Measurements from ENCODE around the gene MICAL1. TPM values are rescaled to one million over a fixed set of nuclear protein-coding genes. Genes with fewer than 3 reads are reported as not detected.

MICAL1 gene
- total and polyA plus RNA-seq, 2 of the 8 experiments (the other 6 are each of a cell fraction or from before 2014, with no cell fraction given): 42.5 to 55.4 TPM

DNA sequence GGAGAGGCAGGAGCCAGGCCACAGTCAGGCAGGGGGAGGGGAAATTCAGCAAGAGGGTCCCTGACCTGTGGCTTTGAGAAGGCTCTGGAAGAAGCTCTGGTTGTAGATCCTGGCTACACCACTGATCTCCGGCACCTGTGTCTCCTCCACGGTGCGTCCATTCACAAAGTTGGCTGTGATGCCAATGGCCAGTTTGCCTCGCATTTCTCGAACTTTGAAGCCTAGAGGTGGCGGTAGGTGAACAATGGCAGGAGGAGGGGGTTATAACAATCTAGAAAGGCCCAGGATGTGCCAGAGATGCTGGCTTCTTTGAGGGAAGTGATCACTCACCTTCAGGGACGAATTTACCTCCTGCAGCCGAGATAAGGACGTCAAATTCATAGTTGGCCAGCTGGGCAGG lies 3.4 kb downstream of the MICAL1 start:
- Histone ChIP-seq H3K9ac (replicated peaks in 1 of 4; ENCODE audit: extremely low read depth in 1 of 4, low read depth in 3 of 4, low read length in 3 of 4) (no peak overlapping the region), H3K18ac (ENCODE audit: extremely low read depth, low read length) (no peak overlapping the region), H3K4me2 (ENCODE audit: insufficient read depth in 1 of 2, low read depth in 2 of 2, low read length in 2 of 2) (no peak overlapping the region), H2BK20ac (ENCODE audit: low read length) (no peak overlapping the region), H3K9me3 (ENCODE audit: insufficient read depth in 2 of 2, low read depth in 1 of 2, low read length in 1 of 2) (no peaks in the 10 kb centered on the region), H3K4me1 (replicated peaks in 1 of 4; ENCODE audit: control insufficient read depth in 3 of 4, insufficient read depth in 4 of 4, low read length in 3 of 4) (peaks cover 0 to 14% (median 8%) of the 10 kb centered on the region in 4 experiments; a peak in 6 of 7 replicates), H4K8ac (ENCODE audit: extremely low read depth, insufficient read depth, low read length) (no peak overlapping the region), H4K20me1 (replicated peaks in 1 of 2; ENCODE audit: control insufficient read depth in 1 of 2, insufficient read depth in 2 of 2, low read length in 2 of 2) (peaks cover 0 to 8% of the 10 kb centered on the region in 2 experiments), H3K79me2 (ENCODE audit: control insufficient read depth in 1 of 2, insufficient read depth in 2 of 2, low read length in 2 of 2) (no peaks in the 10 kb centered on the region; a peak in 1 of 4 replicates), H3K27ac (ENCODE audit: low read depth, low read length) (no peak overlapping the region), H3K23ac (ENCODE audit: insufficient read length) (no peak overlapping the region), H2BK5ac (ENCODE audit: low read depth, low read length) (no peak overlapping the region), H4K5ac (ENCODE audit: insufficient read length, low read depth, low read length) (no peak overlapping the region), H3K14ac (ENCODE audit: insufficient read length) (no peak overlapping the region), H3K4me3 (ENCODE audit: extremely low read depth in 1 of 4, insufficient read depth in 2 of 4, low read depth in 3 of 4, low read length in 4 of 4) (no peak overlapping the region), H3K23me2 (ENCODE audit: low read depth, low read length) (peaks cover 8% of the 10 kb centered on the region), H3K56ac (replicated peaks; ENCODE audit: insufficient read length, low read depth, low read length) (no peak overlapping the region), H2AK5ac (ENCODE audit: low read depth, low read length) (no peak overlapping the region), H2BK12ac (ENCODE audit: low read depth, low read length) (no peak overlapping the region), H3K4ac (replicated peaks; ENCODE audit: insufficient read length, low read depth, low read length) (no peak overlapping the region), H3K36me3 (ENCODE audit: control insufficient read depth in 2 of 4, insufficient read depth in 4 of 4, low read length in 3 of 4) (peaks cover 0 to 24% (median 8%) of the 10 kb centered on the region in 4 experiments; a peak in 5 of 8 replicates), H3K79me1 (ENCODE audit: low read depth, low read length) (no peaks in the 10 kb centered on the region; the same call in 1 of the 2 replicates), H4K91ac (replicated peaks; ENCODE audit: insufficient read length, low read length) (no peak overlapping the region), H2BK15ac (ENCODE audit: low read length) (no peak overlapping the region), H3K27me3 (replicated peaks in 1 of 4; ENCODE audit: control insufficient read depth in 3 of 4, extremely low read depth in 1 of 4, insufficient read depth in 3 of 4, low read length in 3 of 4) (no peaks in the 10 kb centered on the region), H2BK120ac (replicated peaks; ENCODE audit: low read depth, low read length) (no peak overlapping the region), H2AFZ (ENCODE audit: low read length) (no peak overlapping the region)
- WGBS, 2 experiments (ENCODE audit: extremely low coverage in 1 of 2, insufficient coverage in 1 of 2, insufficient read length in 1 of 2, insufficient replicate concordance in 2 of 2, low coverage in 1 of 2, low lambda C conversion rate in 2 of 2, missing lambda C conversion rate in 1 of 2): 93% methylated on average over 9 of the region's 9 CpGs; no CpG with 5 or more reads in 1 of the 2 experiments
- CTCF ChIA-PET (ENCODE audit: partially characterized antibody): interaction anchor here (7.5 kb wide), 1 partner anchor 9 kb away, joined by 63 read pairs; the partner anchor contains the start of genes PPIL6 and SMPD2
- TF ChIP-seq GABPA (IDR thresholded peaks at IDR 0.05; ENCODE audit: borderline replicate concordance, insufficient read depth, low read length): no peak
- no peak for TF ChIP-seq SP4 (IDR thresholded peaks at IDR 0.05; ENCODE audit: low read length)
- TF ChIP-seq TEAD4 (IDR thresholded peaks at IDR 0.05; ENCODE audit: low read depth, low read length): no peak
- no peak for TF ChIP-seq CEBPB (IDR thresholded peaks at IDR 0.05; ENCODE audit: low read depth, low read length)
- TF ChIP-seq RAD21 (IDR thresholded peaks at IDR 0.05 in 1 of 2, conservative IDR thresholded peaks at IDR 0.05 in 1 of 2; ENCODE audit: low read depth in 2 of 2, low read length in 2 of 2): no peak
- no peak for TF ChIP-seq POLR2A (IDR thresholded peaks at IDR 0.05; ENCODE audit: control extremely low read depth in 1 of 2, low read depth in 2 of 2, low read length in 2 of 2)
- TF ChIP-seq SIRT6 (IDR thresholded peaks at IDR 0.05; ENCODE audit: low read length): no peak
- no peak for TF ChIP-seq SAP30 (IDR thresholded peaks at IDR 0.05; ENCODE audit: insufficient read depth, insufficient replicate concordance, low read length)
- POLR2A ChIA-PET (ENCODE audit: partially characterized antibody): interaction anchor here (7.5 kb wide), 1 partner anchor 10 kb away, joined by 85 read pairs; the partner anchor contains the start of genes PPIL6 and SMPD2
- DNase-seq (ENCODE audit: low read depth in 1 of 2, low spot score in 2 of 2): no peak
- FAIRE-seq: no peak

Data from H1 (cell line).